Measurements from ENCODE around the gene RABL6.

RABL6 gene

DNA sequence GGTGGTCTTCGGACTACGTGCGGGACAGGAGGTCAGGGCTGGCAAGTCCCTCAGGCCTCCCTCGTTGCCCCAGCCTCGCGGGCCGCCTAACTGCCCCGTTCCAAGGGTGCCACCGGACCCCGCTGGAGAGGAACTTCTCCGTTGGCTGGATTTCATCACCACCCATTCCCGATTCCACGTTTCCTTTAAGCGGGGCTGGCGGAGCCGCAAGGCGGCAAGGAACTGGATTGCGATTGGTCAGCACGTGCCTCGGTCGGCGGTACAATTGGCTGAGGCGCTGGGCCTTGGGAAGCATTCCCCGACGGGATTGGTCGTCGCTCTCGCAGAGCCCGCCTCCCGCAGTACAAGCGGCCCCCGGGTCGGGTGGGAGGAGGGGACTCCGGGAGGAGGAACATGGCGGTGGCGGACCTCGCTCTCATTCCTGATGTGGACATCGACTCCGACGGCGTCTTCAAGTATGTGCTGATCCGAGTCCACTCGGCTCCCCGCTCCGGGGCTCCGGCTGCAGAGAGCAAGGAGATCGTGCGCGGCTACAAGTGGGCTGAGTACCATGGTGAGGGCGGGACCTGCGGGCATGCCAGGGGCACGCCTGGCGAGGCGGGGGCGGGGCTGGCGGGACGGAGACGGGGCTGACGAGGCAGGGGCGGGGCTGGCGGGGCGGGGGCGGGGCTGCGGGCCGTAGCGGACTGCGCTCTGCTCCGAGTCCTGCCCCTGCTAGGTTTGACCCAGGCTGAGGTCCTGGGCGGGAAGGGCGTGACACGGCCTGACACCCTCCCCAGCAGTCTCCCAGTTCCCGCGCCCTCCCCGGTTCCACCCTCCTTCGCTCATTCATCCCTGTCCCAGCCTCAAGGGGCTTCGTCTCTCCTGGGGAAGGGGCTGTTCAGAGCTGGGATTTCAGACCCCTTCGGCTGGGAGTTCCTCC lies 41.6 kb downstream of the RABL6 start, which contains the start of gene PHPT1:
PHPT1 (plus strand) TSS at position 372 of the 922 bp plus-strand sequence; CDS start at position 394, 22 bp downstream.
- DNase-seq, result peak; percentile 89 to 93 (median 92)

DNA sequence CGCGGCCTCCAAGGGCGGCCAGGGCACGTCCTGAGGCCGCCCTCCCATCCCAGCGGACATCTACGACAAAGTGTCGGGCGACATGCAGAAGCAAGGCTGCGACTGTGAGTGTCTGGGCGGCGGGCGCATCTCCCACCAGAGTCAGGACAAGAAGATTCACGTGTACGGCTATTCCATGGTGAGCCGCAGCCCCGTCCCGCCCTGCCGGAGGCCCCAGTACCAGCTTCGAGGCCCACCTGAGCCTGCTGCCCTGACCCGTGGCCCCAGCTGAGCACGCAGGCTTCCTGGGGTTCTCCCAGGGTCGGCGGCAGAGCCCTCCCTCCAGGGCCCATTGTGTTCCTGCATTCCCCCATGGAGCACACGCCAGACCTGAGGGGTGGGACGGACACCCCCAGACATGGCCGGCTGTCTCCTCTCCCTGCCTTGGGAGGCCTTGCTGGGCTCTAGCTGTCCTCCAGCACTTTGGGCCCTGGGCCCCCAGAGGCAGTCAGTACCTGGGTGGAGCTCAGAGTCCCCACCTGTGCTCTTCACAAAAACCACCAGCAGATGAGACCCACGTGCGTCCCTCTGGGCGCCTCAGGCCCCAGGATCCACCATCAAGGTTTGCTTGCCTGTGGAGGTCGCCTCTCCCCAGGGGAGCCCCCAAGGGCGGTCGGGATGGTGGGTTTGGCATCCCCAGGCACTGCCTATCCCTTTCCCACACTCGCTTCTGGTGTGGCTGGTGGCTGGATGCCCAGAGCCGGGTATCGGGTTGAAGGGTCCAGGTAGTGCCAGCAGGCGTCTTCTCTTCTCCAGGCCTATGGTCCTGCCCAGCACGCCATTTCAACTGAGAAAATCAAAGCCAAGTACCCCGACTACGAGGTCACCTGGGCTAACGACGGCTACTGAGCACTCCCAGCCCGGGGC lies 42.5 kb downstream of the RABL6 start:
- no peak for DNase-seq

DNA sequence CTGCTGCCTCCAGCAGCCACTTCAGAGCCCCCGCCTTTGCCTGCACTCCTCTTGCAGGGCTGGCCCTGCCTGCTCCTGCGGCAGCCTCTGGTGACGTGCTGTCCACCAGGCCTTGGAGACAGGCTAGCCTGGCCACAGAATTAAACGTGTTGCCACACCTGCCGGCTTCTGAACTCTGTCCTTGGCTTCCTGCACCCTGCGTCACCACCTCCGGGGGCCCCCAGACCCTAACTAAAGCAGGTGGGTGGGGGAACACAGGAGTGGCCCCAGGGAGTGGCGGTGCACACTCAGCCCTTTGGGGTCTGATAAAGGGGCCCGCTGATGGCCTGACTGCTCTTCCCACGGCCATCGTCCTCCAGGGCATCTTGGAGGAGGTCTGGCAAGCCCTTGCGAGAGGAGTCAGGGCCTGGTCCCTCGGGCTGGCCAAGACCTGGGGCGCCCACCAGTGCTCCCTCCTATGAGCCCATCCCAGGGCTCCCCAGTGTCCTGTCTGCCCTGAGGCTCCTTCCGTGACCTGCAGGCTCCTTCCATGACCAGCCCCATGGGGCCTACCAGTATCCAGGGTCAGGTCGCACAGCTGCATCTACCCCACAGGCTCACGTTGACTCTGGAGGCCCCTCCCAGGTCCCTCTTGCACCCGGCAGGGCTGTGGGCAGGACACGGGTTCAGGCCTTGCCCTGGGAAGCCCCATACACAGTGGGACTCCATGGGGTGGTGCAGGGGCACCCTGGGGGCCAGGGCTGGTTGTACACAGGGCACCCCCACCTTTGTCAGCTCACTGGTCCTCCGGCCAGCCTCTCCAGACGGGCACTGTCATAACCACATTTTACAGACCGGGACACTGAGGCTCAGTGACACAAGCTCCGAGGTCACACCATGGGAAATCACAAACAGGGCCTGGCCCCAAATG lies 43.4 kb downstream of the RABL6 start:
- DNase-seq, result no peak

DNA sequence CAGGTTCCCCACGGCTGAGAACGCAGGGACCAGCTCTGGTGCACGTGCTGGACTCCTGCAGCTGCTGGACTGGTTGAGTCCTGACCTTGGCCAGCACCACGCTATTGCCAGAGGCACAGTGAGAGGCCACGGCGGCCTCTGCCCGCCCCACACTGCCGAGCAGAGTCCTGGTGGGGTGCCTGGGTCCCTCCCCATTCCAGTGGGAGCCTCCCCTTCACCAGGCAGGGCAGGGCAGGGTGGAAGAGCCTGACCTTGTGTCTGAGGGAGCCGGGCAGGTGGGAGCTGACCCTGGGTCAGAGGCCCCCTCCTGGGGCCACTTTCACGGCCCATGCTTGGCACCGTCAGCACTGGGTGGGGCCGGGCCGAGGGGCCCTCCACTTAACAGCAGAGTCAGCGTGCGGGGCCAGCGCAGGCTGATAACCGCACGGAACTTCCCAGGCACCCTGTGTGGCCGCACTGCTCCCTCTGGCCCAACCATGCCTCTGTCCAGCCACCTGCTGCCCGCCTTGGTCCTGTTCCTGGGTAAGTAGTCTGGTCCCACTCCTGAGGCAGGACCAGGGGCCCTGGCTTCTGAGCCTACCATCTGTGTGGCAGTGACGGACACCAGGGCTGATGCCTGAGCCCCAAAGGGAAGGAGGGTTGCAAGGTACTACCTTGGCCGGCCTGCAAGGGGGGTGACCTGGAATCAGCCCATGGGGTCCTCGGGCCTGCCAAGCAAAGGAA lies 44.4 kb downstream of the RABL6 start, which contains the start of gene MAMDC4:
MAMDC4 (plus strand) TSS at position 406 of the 723 bp plus-strand sequence; CDS start at position 477, 71 bp downstream.
- no peak for DNase-seq

DNA sequence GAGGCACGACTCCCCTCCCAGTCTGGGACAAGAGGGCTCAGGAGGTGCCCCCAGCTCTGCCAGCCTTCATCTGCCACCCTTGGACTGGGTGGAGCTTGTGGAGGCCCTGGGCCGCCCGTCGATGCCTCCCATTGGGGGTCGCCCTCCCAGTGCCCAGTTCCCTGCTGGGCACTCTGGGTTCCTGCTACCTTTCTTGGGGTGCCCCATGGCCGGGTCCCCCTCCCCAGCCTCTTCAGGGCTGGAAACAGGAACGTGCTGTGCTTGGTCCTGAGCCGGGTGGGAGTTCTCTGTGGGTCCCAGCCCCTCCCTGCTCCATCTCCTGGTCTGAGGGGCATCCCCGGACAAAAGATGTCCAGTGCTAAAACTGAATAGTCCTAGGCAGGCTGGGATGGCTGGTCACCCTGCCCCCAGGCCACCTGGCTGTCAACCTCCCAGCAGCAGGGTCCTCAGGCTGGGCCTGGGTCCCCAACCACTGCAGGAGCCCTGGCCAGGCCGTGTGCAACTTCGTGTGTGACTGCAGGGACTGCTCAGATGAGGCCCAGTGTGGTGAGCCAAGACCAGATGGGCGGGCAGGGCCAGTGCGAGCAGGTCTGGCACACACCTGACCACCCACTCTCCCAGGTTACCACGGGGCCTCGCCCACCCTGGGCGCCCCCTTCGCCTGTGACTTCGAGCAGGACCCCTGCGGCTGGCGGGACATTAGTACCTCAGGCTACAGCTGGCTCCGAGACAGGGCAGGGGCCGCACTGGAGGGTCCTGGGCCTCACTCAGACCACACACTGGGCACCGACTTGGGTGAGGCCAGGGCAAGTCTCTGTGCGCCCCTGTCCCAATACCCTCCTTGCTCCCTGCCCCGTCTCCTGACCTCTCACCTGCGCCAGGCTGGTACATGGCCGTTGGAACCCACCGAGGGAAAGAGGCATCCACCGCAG lies 45.2 kb downstream of the RABL6 start:
- no peak for DNase-seq

DNA sequence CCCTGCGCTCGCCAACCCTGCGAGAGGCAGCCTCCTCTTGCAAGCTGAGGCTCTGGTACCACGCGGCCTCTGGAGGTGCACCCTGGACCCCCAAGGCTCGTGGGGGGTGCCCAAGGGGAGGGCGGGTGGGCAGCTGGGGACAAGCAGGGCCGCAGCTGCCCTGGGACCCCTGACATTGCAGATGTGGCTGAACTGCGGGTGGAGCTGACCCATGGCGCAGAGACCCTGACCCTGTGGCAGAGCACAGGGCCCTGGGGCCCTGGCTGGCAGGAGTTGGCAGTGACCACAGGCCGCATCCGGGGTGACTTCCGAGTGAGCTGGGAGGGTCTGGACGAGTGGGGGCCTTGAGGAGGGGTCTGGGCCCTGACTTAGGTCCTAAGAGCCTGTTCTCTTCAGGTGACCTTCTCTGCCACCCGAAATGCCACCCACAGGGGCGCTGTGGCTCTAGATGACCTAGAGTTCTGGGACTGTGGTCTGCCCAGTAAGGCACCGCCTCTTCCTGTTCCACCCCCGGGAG lies 45.9 kb downstream of the RABL6 start:
- DNase-seq, result no peak

DNA sequence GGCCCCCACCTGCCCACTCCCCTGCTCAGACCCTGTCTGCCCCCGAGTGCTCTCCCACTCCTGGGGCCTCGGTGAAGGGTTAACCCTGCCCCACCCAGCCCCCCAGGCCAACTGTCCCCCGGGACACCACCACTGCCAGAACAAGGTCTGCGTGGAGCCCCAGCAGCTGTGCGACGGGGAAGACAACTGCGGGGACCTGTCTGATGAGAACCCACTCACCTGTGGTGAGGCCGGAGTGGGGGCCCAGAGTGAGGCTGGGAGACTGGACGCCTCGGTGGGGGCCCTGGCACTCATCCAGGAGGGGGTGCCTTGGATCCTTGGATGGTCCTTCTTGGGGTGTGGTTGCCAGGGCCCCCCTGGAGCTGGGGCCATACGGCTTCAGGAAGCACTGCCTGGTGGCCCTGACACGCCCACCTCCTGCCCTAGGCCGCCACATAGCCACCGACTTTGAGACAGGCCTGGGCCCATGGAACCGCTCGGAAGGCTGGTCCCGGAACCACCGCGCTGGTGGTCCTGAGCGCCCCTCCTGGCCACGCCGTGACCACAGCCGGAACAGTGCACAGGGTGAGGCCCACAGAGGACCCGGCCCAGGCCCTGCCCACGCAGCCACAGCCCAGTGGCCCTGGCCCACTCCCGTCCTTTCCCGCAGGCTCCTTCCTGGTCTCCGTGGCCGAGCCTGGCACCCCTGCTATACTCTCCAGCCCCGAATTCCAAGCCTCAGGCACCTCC lies 46.5 kb downstream of the RABL6 start:
- no peak for DNase-seq

DNA sequence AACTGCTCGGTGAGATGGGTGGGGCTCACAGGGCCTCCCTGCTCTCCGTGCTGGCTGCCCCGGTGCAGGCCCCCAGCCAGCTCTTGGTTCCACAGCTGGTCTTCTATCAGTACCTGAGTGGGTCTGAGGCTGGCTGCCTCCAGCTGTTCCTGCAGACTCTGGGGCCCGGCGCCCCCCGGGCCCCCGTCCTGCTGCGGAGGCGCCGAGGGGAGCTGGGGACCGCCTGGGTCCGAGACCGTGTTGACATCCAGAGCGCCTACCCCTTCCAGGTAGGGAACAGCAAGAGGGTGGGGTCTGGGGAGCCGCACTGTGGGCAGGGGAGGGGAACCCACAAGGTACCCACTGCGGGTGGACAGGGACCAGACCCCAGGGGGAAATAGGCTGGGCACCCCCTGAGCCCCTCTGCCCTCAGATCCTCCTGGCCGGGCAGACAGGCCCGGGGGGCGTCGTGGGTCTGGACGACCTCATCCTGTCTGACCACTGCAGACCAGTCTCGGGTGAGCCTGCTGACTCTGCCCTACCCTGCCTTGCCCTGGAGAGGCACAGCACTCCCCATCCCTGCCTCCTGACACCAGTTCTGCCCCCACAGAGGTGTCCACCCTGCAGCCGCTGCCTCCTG lies 47.2 kb downstream of the RABL6 start:
- DNase-seq, result no peak

DNA sequence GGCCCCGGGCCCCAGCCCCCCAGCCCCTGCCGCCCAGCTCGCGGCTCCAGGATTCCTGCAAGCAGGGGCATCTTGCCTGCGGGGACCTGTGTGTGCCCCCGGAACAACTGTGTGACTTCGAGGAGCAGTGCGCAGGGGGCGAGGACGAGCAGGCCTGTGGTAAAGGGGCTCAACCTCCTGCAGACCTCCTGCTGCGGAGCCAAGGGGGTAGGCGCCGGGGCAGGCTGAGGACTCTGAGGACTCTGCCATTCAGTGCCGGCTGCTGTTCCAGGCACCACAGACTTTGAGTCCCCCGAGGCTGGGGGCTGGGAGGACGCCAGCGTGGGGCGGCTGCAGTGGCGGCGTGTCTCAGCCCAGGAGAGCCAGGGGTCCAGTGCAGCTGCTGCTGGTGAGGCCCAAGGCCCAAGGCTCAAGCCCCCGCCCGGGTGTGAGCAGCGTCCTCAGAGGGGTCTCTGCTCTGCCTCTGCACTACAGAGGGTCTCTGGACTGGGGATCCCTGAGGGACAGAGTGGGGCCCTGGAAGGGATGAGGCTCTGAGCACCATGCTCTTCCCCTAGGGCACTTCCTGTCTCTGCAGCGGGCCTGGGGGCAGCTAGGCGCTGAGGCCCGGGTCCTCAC lies 47.8 kb downstream of the RABL6 start:
- no peak for DNase-seq

DNA sequence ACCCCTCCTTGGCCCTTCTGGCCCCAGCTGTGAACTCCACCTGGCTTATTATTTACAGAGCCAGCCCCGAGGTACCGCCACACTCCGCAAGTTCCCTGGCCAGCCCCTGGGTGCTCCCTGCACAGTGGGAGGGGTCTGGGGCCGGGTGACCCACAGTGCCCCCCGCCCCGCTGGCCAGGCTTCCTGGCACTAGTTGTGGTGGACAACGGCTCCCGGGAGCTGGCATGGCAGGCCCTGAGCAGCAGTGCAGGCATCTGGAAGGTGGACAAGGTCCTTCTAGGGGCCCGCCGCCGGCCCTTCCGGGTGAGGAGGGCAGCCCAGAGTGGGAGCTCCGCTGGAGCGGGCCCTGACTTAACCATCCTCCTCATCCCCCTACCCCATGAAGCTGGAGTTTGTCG lies 48.3 kb downstream of the RABL6 start:
- no peak for DNase-seq

DNA sequence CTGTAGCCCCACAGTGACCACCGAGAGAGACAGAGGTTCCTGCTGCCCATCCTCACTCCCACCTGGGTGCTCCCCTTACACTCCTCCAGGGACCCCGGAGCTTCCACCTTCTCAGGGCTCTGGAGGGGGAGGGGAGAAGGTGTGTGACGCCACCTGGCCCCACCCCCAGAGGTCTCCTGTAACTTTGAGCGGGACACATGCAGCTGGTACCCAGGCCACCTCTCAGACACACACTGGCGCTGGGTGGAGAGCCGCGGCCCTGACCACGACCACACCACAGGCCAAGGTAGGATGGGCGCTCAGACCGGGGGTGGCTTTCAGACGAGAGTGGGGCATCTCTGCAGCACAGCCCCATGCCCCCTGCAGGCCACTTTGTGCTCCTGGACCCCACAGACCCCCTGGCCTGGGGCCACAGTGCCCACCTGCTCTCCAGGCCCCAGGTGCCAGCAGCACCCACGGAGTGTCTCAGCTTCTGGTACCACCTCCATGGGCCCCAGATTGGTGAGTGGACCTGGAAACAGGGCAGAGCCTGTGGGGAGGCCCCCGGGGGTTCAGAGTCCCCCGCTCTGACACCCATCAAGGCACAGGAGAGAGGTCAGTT lies 48.9 kb downstream of the RABL6 start:
- DNase-seq, result no peak

DNA sequence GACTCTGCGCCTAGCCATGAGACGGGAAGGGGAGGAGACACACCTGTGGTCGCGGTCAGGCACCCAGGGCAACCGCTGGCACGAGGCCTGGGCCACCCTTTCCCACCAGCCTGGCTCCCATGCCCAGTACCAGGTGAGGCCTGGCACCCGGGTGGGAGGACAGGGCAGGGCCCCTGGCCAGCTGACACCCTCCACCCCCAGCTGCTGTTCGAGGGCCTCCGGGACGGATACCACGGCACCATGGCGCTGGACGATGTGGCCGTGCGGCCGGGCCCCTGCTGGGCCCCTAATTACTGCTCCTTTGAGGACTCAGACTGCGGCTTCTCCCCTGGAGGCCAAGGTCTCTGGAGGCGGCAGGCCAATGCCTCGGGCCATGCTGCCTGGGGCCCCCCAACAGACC lies 49.4 kb downstream of the RABL6 start:
- DNase-seq, result no peak

DNA sequence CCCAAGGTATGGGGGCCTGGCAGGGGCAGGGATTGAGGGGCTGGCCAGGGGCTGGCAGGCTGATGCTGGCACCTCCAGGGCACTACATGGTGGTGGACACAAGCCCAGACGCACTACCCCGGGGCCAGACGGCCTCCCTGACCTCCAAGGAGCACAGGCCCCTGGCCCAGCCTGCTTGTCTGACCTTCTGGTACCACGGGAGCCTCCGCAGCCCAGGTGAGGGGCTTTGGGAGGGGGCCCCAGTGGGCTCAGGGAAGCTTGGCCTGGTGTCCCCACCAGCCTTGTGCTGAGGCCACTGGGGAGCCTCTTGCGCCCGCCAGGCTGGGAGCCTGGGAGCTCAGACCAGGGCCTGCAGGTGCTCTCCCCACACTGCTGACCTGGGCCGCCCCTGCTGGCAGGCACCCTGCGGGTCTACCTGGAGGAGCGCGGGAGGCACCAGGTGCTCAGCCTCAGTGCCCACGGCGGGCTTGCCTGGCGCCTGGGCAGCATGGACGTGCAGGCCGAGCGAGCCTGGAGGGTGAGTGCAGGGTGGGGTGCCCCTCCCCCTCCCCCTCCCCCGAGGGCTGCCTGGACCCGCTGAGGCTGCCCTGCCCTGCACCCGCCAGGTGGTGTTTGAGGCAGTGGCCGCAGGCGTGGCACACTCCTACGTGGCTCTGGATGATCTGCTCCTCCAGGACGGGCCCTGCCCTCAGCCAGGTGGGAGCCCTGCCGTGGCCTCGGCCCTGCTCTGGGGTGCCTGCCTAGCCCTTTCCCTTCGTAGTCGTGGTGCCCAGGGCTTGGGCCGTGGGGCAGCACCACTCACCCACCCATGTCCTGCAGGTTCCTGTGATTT lies 50.0 kb downstream of the RABL6 start:
- no peak for DNase-seq

DNA sequence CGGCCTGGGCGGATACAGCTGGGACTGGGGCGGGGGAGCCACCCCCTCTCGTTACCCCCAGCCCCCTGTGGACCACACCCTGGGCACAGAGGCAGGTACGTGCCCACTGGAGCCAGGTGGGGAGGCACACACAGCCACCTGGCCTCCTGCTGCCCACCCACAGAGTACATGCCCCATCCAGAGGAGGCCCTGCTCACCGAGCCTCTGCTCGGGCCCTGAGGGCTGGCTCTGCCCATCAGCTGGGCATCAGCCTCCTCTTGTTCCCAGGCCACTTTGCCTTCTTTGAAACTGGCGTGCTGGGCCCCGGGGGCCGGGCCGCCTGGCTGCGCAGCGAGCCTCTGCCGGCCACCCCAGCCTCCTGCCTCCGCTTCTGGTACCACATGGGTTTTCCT lies 50.7 kb downstream of the RABL6 start:
- DNase-seq, result no peak

DNA sequence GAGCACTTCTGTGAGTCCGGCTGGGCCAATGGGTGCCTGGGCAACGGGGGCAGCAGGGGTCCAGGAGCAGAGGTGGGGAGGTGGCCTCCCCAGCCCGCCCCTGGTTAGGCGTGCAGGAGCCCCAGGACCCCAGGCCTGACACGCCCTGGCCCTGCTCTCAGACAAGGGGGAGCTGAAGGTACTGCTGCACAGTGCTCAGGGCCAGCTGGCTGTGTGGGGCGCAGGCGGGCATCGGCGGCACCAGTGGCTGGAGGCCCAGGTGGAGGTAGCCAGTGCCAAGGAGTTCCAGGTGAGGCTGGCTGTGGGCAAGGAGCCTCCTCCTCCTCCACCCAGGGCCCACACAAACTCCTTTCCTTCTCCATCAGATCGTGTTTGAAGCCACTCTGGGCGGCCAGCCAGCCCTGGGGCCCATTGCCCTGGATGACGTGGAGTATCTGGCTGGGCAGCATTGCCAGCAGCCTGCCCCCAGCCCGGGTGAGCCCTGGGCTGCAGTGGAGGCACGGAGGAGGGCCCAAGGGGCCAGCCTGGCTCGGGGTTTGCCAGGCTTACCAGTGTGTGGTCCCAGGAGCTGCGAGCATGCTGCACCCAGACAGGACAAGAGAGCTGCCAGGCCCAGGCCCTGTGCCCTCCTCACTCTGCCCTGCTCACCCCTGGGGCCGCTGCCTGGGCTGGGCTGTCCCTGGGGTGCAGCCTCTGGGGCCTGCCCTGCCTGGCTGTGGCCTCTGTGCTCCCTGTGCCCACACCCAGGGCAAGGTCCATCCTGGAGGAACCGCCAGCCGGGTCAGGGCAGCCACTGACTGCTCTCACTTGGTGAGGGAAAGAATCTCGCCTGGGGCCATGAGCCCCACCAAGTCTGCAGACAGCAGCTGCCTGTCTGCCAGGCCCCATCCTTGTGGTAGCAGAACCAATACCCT lies 51.4 kb downstream of the RABL6 start:
- DNase-seq, result no peak

DNA sequence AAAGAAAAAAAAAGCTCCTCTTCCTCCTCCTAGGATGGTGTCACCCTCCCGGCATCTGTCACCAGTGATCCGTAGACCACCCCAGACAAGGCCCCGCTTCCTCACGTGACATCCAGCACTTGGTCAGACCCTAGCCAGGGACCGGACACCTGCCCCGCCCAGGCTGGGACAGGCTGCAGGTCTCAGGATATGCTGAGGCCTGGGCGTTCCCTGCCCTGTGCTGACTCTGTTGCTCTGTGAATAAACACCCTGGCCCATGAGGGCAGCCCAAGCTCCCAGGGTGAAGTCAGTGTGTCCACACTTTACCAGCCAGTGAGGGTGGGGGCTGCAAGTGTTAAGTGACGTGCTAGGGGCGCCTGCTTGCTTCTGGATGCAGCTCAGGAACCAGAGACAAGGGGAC lies 52.8 kb downstream of the RABL6 start:
- DNase-seq, result no peak

All from activated CD4-positive, CD25-positive, alpha-beta regulatory T cell (primary cell).